Muscle of leg (tissue), 11 donors: ENCODE results near the gene FARS2. TPM values are rescaled to one million over a fixed set of nuclear protein-coding genes. Genes with fewer than 3 reads are reported as not detected.
"Not testable (repeated sequence)": the region's sequence is repeated elsewhere in the genome, so short reads cannot be mapped to it uniquely, and the experiment has no call there.

Source experiments
- DNase-seq: peaks from one replicate; pipeline ENCODE4 v3.0.0; 2013
- H3K27ac ChIP-seq: one replicate; pipeline ENCODE4 v1.5.1; 2013; ENCODE audit warnings: mild to moderate bottlenecking, low read length, control low read depth
- H3K27me3 ChIP-seq: one replicate; pipeline ENCODE4 v1.6.1; 2013; ENCODE audit warnings: low read length; ENCODE audit not compliant: control insufficient read depth, insufficient read depth
- H3K36me3 ChIP-seq: one replicate; pipeline ENCODE4 v1.6.1; 2013; ENCODE audit warnings: low read length; ENCODE audit not compliant: control insufficient read depth, insufficient read depth
- H3K4me1 ChIP-seq: one replicate; pipeline ENCODE4 v1.6.1; 2013; ENCODE audit warnings: low read length; ENCODE audit not compliant: control insufficient read depth, insufficient read depth
- H3K4me3 ChIP-seq: one replicate; pipeline ENCODE4 v1.5.1; 2013; ENCODE audit warnings: low read length, control low read depth
- H3K9me3 ChIP-seq: replicated peaks from 2 replicates; pipeline ENCODE4 v1.6.1; 2013; ENCODE audit warnings: low read depth, low read length; ENCODE audit not compliant: control insufficient read depth
- WGBS: methylation state at CpG from one replicate; pipeline ENCODE4 v1.1.5; 2013; ENCODE audit warnings: missing lambda C conversion rate; ENCODE audit not compliant: insufficient coverage; 5-methylcytosine and 5-hydroxymethylcytosine counted together
- polyA plus RNA-seq, 8 donors: library from polyadenylated mRNA; unstranded; fragments of 120-200 nt; gene quantifications; one replicate each; pipeline versions ENCODE4 v1.2.1 to v1.2.3, GENCODE V29; 2013; ENCODE audit warnings: inconsistent platforms in 1 of 8, low replicate concordance in 1 of 8; ENCODE audit not compliant: insufficient read length in 8 of 8, insufficient read depth in 1 of 8
- total RNA-seq: library from RNA; stranded (reverse); fragments of 120-200 nt; gene quantifications from one replicate; pipeline ENCODE4 v1.2.4, GENCODE V29; 2013

FARS2 gene
- total and polyA plus RNA-seq, 9 donors: 9.7 to 16.9 (median 12.4) TPM

DNA sequence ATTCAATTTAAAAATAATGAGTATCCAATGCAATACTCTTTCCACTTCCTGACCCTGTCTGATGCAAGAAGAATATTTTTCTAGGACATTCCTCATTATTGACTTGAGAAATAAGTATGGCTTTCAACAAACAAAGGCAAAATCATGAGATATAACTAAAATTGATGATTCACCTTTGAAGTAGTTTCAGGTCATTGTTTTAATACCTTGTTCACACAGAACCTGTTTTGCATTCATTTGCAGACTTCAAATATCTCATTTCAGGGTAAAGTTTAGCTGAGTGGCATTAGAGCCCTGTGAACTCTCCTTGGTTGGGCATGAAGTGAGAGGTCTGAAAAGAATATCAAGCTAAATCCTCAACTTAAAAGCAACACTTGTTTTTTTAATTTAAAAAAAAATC lies 436.2 kb downstream of the FARS2 start:
- H3K4me1 ChIP-seq: no peaks in the 10 kb centered on the region
- H3K36me3 ChIP-seq: no peaks in the 10 kb centered on the region
- no peak for DNase-seq
- H3K27me3 ChIP-seq: no peaks in the 10 kb centered on the region
- H3K27ac ChIP-seq: no peak overlapping the region
- H3K4me3 ChIP-seq: no peak overlapping the region
- H3K9me3 ChIP-seq: no peaks in the 10 kb centered on the region

DNA sequence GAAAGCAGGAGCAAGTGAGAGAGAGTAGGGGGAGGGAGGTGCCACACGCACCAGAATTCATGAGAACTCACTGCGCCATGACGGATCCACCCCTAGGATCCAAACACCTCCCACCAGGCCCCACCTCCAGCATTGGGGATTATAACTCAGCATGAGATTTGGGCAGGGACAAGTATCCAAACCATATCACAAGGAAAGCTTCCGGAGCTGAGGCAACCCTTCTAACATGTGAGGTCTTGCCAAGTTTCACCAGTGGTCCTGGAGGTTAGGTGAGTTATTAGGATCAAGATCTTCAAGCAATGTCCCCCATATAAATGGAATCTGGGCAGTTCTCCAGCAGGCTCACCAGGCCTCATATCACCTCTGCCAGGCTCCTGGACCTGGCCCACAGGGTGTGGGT lies 437.0 kb downstream of the FARS2 start:
- WGBS: no CpG with 5 or more reads among the region's 4 CpGs
- no peak overlapping the region for H3K27ac ChIP-seq

DNA sequence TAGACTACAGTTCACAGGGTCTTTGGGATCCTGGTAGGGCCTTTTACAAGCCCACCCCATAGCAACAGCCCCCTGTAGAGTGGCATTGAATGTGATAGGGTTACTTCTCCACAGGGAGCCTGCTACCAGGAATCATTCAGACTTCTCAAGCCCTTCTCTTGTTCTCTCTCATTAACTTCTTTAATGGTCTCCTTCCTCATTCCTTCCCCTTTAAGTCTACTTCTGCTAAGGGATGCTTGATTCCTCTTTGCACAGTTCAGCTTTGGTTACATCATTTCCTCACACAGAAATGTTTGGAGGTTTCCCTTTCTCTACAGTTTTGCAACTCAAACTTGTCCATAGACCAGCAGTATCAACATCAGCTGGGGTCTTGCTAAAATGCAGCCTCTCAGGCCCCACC lies 437.8 kb downstream of the FARS2 start:
- DNase-seq: peak; percentile 42
- H3K9me3 ChIP-seq, H3K36me3 ChIP-seq, H3K27ac ChIP-seq, H3K4me3 ChIP-seq, H3K27me3 ChIP-seq, H3K4me1 ChIP-seq: not testable (repeated sequence)

More for the DNA sequence above, 437.0 kb downstream of the FARS2 start:
- DNase-seq: no peak
- Histone ChIP-seq H3K27me3 (no peaks in the 10 kb centered on the region), H3K9me3 (no peaks in the 10 kb centered on the region), H3K36me3 (no peaks in the 10 kb centered on the region), H3K4me3 (no peak overlapping the region), H3K4me1 (no peaks in the 10 kb centered on the region)

DNA sequence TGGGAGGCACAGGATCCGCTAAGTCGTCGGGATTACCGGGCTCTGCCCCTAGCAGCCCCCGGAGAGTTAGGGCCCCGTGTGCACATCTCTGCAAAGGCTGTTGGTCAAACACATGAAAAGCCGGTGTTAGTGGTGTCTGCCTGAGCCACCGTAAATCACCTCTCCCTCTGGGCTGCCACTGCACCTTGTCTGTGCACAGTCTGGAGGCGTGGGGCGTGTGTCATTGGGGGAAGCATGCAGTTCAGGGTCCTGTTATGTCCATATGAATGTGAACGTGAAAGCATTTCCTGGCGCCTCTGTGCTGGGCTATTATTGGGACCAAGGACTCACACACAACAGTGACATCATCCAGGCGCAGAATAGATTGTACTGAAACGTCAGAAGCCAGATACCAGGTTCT lies 439.9 kb downstream of the FARS2 start:
- DNase-seq: peak; percentile 48
- no peak overlapping the region for H3K27ac ChIP-seq
- H3K36me3 ChIP-seq: no peaks in the 10 kb centered on the region
- no peaks in the 10 kb centered on the region for H3K27me3 ChIP-seq
- H3K4me1 ChIP-seq: no peaks in the 10 kb centered on the region
- no peak overlapping the region for H3K4me3 ChIP-seq
- WGBS: 35% methylated on average over 7 of the region's 14 CpGs
- no peaks in the 10 kb centered on the region for H3K9me3 ChIP-seq

DNA sequence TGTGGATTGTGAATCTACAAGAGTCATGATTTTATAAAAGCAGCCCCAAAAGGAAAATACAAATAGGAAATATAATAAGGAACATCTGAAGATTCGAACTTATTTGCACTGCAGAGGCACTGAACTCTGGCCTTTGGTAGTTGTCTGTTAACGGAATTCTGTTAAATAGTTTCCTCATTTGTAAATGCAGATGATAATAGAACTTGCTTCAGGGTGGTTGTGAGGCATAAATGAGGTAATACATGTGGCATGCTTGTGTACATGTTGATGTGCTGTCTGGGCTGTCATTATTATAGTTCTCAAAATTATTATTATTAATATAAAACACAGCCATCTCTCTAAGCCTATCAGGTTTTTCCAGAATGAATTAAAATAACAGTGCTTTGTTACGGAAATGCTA lies 443.4 kb downstream of the FARS2 start:
- Histone ChIP-seq H3K27me3 (no peaks in the 10 kb centered on the region), H3K4me3 (no peak overlapping the region), H3K36me3 (no peaks in the 10 kb centered on the region), H3K27ac (no peak overlapping the region), H3K4me1 (no peaks in the 10 kb centered on the region), H3K9me3 (no peaks in the 10 kb centered on the region)
- no peak for DNase-seq
- no CpG with 5 or more reads among the region's 3 CpGs for WGBS

DNA sequence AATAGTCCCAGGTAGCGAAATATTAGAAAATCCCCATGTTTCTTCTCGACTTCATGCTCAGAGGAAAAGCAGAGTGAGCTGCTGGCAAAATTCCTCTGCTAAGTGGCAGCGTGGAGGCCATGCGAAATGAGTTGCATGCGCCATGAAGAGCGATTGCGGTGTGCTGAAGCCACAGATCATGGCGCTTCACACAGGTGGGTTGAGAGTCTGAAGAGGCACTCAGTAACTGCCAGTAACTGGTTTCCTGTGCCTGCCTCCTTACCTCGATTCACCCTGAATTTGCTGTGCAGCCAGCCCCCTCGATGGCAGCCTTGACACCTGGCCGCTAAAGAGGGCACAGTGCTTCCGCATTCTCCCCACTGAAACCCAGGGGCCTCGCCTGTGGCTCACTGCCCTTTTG lies 443.9 kb downstream of the FARS2 start:
- Histone ChIP-seq H3K4me3 (no peak overlapping the region), H3K9me3 (no peaks in the 10 kb centered on the region), H3K27me3 (no peaks in the 10 kb centered on the region), H3K36me3 (no peaks in the 10 kb centered on the region), H3K27ac (no peak overlapping the region), H3K4me1 (no peaks in the 10 kb centered on the region)
- DNase-seq: no peak
- WGBS: 94% methylated on average over 13 of the region's 13 CpGs

DNA sequence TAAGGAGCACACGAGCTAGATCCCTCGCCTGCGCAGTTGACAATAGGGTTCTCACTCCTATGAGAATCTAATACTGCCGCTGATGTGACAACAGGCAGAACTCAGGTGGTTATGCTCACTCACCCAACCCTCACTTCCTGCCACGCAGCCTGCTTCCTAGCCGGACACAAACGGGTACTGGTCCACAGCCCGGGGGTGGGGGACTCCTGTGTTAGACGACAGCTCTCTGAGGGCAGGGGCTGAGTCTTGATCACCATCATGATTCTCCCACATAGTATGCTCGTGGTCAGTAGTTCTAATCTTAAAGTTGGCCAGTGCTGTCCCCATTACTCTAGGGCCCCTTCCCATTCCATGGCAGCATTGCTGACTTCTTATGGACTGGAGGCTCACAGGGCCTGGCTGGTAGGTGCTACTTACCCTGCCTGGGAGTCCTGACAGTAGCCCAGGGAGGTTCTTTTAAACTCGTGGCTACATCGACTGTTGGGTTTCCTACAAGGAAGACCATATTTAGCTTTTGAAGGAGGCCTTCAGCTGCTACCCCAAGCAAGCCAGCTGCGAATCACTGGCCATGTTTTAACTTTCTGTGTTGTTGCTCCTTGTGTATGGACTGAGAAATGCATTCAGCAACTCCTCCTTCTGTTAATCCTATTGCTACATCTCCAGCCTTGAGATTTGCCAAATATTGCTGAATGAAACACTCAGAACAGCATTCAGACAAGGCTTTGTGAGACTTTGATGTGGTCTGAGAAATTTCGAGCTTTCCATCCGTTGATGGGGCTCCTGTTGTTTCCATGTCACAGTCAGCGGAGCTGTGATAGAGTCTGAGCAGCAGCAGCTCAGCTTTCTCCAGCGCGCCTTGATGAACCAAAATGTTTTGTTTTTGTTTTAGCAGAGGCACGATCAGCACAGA lies 445.1 kb downstream of the FARS2 start:
- H3K4me1 ChIP-seq: no peaks in the 10 kb centered on the region
- H3K4me3 ChIP-seq: no peak overlapping the region
- H3K27me3 ChIP-seq: no peaks in the 10 kb centered on the region
- no peaks in the 10 kb centered on the region for H3K36me3 ChIP-seq
- H3K27ac ChIP-seq: no peak overlapping the region
- no peaks in the 10 kb centered on the region for H3K9me3 ChIP-seq
- DNase-seq: no peak
- WGBS: 87% methylated on average over 14 of the region's 19 CpGs

DNA sequence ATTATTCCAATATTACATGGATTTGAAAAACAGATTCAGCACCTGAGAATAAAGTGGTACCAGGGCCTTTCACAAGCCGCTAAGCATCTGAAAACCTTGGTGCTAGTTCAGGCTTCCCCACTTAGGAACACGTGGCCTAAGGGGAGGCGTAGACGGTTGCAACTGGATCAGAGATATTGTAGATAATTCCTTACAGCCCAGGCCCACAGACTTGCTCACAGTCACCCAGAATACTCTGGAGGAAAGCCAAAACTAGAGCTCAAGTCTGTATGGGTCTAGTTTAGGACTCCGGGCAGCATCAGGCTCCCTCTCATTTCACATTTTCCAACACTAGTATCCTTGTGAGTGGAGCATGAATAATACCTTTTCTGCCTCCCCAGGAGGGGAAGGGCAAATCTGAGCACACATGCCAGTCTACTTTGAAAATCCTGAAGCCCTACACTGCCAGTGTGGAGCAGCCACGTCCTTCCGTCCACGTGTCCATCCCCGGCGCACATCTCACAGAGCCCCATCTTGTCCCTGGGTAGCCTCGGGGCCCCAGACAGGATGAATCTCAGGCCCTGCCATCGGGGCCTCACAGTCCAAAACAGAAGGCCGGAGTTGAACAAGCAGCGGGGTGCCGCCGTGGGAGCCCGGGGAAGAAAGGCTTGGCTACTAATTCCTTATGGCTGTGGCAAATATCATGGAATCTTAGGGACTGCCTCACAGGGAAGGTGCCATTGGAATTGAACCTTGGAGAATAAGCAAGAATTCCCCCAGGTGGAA lies 446.1 kb downstream of the FARS2 start:
- Histone ChIP-seq H3K36me3 (no peaks in the 10 kb centered on the region), H3K27ac (no peak overlapping the region), H3K4me3 (no peak overlapping the region), H3K9me3 (no peaks in the 10 kb centered on the region), H3K27me3 (no peaks in the 10 kb centered on the region), H3K4me1 (no peaks in the 10 kb centered on the region)
- WGBS: 97% methylated on average over 12 of the region's 17 CpGs
- DNase-seq: no peak

DNA sequence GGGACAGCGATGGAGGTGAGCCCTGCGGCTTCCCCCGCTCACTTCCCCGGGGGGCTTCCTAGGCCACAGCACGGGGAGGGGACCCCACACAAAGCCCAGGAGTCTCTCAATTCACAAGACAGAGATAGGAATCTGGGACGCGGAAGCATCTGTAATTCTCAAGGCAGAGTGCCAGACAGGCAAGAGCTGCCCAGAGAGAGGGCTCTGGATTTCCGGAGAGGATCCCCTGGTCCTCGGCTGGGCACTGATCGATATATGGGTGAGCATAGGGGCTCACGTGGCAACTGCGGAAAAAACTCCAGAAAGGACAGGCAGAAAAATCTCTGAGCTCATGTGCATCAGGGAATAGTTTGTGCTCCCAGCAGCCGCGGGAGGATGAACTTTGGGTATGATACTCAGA lies 449.2 kb downstream of the FARS2 start:
- no peaks in the 10 kb centered on the region for H3K9me3 ChIP-seq
- no peak overlapping the region for H3K27ac ChIP-seq
- DNase-seq: no peak
- H3K4me3 ChIP-seq: no peak overlapping the region
- H3K4me1 ChIP-seq: peaks cover 2% of the 10 kb centered on the region
- H3K27me3 ChIP-seq: no peaks in the 10 kb centered on the region
- WGBS: 82% methylated on average over 13 of the region's 14 CpGs
- no peaks in the 10 kb centered on the region for H3K36me3 ChIP-seq

DNA sequence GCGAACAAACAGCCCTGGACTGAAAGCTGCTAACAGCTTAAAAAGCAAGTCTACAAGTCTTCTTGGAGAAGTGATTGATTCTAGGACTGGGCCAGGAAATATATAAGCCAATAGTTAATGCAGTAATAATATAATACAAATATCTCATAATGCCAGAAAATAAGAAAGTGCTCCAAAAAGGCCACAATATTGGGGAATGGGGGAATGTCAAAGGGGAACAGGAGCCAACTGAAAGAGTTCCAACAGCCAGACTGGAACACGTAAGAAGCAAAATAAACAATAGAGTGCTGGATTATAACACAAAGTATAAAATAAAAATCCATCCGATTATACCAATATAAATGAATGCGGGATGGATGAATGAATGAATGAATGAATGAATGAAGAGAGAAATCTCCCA lies 449.6 kb downstream of the FARS2 start:
- Histone ChIP-seq H3K4me3 (no peak overlapping the region), H3K27ac (no peak overlapping the region), H3K27me3 (no peaks in the 10 kb centered on the region), H3K9me3 (no peaks in the 10 kb centered on the region), H3K36me3 (no peaks in the 10 kb centered on the region), H3K4me1 (peaks cover 2% of the 10 kb centered on the region)
- DNase-seq: peak; percentile 58
- 80% methylated on average over 1 of the region's 4 CpGs for WGBS
